Kidney tubule cell (primary cell): ENCODE results near the gene EPHA2.

Experiments used
- DNase-seq: peaks from one replicate; pipeline ENCODE4 v3.0.0-alpha.2; 2018; ENCODE audit warnings: low spot score

The EPHA2 gene

DNA sequence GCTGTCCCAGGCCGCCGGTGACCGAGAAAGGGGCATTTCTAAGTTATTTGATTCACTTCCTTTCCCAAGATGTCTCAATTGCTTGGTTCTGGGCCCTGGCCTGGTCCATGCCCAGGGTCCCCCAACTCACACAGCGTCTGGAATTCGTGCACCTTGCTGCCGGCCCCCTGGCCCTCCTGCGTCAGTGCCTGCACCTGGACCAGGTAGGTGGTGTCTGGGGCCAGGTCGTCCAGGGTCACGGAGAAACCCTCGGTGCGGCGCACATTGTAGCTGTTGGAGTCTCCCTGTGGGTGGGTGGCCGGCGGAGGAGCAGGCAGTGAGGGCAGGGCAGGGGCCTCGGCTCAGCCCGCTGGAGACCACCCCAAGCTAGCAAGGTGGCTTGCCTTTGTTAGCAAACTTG lies 21.0 kb downstream of the EPHA2 start:
- DNase-seq = no peak

DNA sequence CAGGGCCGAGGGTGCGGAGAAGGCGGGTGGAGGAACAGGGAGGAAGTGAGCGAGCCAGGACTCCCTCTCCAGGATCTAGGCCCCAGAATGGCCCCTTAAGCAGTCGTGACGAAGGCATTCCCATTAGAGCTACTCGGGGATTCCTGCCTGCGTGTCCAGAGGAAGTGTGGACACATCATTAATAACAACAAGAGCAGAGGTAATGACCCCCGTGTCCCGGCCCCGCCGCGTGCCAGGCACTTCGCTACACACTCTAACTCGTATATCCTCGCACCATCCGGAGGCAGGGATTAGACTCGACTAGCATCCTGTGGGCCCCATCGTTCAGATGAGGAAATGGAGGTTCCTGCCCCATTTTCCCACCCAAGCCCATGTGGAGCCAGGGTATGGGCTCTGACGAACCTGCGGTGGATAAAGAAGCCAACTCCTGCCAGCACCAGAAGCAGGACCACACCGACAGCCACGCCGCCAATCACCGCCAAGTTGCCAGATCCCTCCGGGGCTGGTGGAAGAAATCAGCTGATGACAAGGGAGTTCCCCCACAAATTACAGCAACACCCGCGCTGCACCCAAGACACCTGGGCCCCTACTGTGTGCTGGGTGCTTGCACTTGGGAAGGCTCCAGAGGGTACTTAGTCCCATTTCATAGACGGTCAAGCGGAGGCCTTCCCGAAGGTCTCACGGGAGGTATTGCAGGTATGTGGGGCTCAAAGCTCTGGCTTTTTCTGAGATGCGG lies 21.6 kb downstream of the EPHA2 start:
- no peak for DNase-seq

GRCh38 chr1:16133007-16133961 lies 22.6 kb downstream of the EPHA2 start:
- DNase-seq = no peak

DNA sequence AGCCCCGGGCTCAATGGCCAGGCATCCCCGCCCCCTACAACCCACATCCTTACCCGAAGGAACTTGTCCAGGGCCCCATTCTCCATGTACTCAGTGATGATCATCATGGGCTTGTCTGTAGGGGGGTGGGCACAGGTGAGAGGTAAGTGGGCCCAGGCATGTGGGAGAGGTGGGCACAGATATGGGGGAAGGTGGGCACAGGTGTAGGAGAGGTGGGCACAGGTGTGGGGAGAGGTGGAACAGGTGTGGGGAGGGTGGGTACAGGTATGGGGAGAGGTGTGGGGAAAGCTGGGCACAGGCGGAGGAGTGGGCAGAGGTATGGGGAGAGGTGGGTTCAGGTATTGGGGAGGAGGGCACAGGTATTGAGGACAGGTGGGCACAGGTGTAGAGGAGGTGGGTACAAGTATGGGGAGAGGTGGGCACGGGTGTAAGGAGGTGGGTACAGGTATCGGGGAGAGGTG lies 23.5 kb downstream of the EPHA2 start:
- DNase-seq = no peak

- DNase-seq = no peak
Measured at GRCh38 chr1:16131636-16132324, 24.1 kb downstream of the EPHA2 start.

DNA sequence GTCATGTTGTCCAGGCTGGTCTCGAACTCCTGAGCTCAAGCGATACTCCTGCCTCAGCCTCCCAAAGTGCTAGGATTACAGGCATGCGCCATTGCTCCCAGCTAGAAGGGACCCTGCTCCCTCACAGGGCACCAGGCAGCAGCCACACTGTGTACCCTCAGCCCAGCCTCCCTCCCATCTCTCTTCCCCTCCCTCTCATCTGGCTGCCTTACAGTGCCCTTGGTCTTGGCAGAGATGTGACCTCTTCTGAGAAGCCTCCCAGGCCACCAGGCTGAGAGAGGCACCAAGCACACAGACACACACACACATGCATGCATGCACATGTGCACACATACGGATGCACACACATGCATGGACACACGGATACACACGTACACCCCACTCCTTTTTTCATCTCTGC lies 25.0 kb downstream of the EPHA2 start:
- DNase-seq = no peak

- no peak for DNase-seq
Measured at GRCh38 chr1:16129921-16130543, 25.8 kb downstream of the EPHA2 start.

DNA sequence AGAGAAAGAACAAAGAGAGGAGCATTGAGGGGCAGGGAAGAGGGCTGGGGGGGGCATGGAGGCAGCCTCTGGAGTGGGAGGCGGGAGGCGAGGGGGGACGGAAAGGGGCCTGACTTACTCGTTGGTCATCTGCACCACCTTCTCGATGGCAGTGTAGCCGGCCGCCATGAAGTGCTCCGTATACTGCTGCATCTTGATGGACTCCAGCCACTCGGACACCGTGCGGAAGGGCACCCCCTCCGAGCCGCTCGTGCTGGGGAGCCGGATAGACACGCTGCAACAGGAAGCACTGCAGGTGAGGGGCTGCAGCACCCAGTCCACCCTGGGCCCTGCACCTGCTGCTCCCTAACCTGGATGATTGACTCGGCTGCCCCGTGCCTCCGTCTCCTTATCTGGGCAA lies 26.6 kb downstream of the EPHA2 start:
- no peak for DNase-seq

GRCh38 chr1:16128338-16128741 lies 27.5 kb downstream of the EPHA2 start:
- DNase-seq = no peak

- DNase-seq = no peak
Measured at GRCh38 chr1:16127676-16128337, 28.1 kb downstream of the EPHA2 start.

GRCh38 chr1:16126743-16127515 lies 28.9 kb downstream of the EPHA2 start:
- DNase-seq = no peak

DNA sequence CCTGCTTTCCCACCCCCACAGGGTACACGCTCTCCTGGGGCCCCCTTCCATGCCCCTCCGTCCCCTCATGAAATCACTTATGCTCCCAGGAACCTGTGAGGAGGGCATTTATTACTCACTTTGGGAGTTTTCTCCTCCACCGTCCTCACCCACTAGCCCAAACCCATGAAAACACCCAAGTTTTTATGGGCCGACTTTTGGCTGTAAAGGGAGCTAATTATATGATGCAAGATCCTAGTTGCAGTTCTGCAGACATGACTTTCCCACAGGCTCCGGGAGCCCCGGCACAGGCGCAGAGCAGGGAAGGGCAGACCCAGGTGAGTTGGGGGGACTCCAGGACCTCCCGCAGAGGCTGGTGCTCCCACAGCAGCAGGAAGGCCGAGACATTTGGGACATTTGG lies 29.7 kb downstream of the EPHA2 start:
- DNase-seq = no peak

DNA sequence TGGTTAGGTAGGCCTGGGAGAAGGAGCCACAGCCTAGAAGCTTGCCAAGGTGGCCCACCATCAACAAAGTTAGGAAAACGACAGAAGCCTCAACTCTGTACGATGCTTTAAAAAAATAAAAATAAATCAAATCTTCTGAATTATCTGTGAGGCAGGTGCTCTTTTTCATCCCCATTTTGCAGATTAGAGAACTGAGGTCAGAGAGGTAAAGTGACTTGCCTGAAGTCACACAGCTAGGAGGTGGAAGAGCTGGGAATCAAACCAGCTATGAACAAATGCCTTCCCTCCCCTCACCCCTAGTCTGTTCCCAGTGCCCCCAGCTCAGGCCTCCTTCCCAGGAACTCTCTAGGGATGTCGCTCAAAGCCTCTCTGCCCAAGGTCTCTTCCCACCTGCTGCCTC lies 30.4 kb downstream of the EPHA2 start:
- no peak for DNase-seq

DNA sequence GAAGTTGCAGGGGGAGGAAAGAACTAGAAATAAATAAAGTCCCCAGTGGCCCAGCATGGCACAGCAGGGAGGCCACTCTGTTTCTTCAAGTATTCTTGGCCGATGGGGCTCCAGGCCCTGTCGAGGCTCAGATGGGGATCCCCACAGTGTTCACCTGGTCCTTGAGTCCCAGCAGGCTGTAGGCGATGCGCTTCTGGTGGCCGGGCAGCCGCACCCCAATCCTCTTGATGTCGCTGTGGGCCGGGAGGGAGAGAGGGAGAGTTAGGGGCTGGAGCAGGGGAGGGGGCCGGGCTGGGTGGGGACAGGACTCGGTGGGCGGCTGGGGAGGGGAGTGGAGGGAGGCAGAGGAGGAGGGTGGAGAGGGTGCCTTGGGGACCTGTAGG lies 30.8 kb downstream of the EPHA2 start:
- no peak for DNase-seq

- no peak for DNase-seq
Measured at GRCh38 chr1:16124377-16125087, 31.3 kb downstream of the EPHA2 start.

DNA sequence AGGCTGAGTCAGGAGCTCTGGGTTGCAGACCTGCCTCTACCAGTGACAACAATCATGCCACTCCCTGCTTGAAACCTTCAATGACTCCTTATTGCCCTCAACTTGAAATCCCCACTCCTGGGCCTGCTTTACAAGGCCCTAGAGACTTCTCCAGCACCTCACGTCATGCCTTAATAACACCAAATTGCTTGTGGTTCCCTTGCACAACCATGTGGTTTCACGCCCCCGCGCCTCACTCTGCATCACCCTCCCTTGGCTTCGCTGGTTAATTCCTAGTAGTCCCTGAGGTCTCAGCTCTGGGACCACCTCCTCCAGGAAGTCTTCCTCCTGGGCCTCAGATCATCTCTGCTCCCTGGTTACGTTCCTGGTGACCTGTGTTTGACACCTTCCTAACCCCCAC lies 33.0 kb downstream of the EPHA2 start:
- peak; percentile 80 for DNase-seq

DNA sequence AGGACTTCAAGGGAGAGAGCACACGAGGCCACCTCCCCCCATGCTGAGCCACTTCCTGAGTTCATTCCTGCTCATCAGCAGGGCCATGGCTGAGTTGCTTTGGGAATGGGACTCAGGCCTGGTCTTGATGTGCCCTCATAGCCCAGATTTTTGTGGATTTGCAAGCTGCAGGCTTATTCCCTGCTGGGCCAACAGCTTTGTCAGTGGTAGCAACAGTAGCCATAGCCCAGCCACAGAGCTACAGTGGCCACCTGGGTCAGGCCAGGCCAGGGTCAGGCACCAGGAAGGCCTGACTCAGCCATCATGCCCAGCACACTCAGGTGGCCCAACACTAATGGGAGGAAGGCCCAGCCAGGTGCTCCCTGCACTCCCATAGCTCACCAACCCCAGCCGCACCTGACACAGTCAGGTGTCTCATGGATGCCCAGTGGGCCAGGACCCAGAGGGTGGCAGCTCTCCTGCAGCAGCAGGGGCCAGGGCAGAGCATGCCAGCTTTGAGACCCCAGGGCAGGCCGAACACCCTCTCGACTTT lies 33.5 kb downstream of the EPHA2 start:
- peak; percentile 74 for DNase-seq

DNA sequence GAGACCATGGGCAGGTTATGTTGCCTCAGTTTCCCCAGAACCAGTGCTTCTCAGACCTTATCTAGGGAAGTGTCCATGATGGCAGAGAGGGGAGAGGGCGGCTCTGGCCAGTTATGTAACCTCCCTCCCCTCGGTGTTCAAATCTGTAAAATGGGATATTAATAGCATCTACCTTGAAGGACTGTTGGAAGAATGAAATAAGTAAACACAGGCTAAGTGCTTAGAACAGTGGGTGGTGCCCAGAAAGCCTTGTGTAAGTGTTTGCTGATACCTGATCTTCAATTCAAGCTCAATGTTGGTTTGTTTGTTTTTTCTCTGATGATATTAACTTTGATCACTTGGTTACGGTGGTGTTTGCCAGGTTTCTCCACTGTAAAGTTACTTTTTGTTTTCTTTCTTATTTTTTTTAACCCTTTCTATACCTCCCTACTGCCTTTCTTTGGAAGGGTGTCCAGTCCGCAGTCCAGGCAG lies 34.9 kb downstream of the EPHA2 start:
- DNase-seq = no peak

DNA sequence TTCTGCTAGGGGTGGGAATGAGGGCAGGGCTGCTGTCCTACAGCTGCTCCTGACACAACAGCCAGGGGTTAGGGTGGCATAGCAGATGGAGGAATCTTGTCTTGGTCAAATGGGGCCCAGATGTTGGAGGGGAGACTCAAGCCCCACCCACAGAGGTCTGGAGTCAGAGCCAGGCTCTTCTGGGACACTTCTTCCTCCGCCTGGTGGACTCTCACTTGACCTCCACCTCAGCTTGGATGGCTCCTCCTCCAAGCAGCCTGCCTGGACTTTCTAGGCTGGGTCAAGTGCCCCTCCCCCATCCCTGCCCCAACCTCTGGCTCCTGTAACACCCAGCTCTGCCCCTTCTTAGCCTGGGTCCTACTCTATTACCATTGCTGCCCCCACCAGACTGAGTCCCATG lies 35.5 kb downstream of the EPHA2 start:
- no peak for DNase-seq

GRCh38 chr1:16119926-16120325 lies 35.9 kb downstream of the EPHA2 start:
- DNase-seq = no peak
